AG09309 (cell line): ENCODE results near the gene BMPER.

Experiments used
- DNase-seq: peaks from one replicate; pipeline ENCODE4 v3.0.0-alpha.2; 2010; ENCODE audit warnings: low read depth
- H3K4me3 ChIP-seq: 2 replicates; pipeline ENCODE4 v1.5.1; 2011; ENCODE audit warnings: mild to moderate bottlenecking, low read depth, low read length, moderate library complexity; ENCODE audit not compliant: control insufficient read depth
- TF ChIP-seq, protein P1 (sequence below): IDR thresholded peaks from 2 replicates; pipeline ENCODE4 v1.5.1; 2011; ENCODE audit warnings: mild to moderate bottlenecking, low read depth, low read length, inconsistent platforms; ENCODE audit not compliant: insufficient read depth, control insufficient read depth; ENCODE audit errors: missing control alignments

Gene BMPER

DNA sequence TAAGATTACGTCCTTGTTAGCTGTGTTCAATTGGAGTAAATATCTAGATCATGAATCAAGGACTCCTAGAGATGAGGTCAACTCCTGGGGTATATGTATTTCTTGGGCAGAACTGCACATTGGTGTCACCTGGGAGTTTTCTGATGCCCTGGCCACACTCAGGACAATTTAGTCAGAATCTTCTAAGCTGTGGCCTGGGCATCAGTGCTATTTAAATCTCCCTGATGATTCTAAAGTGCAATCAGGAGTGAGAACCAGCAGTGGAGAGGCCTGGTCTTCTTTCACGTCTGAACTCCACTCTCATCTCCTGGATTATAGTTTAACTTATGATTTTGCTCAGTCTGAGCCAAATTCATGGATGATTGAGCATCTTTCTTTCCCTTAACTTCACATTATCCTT, 218.0 kb downstream of the BMPER start:
- no peak overlapping the region for H3K4me3 ChIP-seq
- no peak for DNase-seq
- TF ChIP-seq, protein P1, sequence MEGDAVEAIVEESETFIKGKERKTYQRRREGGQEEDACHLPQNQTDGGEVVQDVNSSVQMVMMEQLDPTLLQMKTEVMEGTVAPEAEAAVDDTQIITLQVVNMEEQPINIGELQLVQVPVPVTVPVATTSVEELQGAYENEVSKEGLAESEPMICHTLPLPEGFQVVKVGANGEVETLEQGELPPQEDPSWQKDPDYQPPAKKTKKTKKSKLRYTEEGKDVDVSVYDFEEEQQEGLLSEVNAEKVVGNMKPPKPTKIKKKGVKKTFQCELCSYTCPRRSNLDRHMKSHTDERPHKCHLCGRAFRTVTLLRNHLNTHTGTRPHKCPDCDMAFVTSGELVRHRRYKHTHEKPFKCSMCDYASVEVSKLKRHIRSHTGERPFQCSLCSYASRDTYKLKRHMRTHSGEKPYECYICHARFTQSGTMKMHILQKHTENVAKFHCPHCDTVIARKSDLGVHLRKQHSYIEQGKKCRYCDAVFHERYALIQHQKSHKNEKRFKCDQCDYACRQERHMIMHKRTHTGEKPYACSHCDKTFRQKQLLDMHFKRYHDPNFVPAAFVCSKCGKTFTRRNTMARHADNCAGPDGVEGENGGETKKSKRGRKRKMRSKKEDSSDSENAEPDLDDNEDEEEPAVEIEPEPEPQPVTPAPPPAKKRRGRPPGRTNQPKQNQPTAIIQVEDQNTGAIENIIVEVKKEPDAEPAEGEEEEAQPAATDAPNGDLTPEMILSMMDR: no peak

- TF ChIP-seq, protein P1: no peak
- H3K4me3 ChIP-seq: no peak overlapping the region
- no peak for DNase-seq
Observed at GRCh38 chr7:34124765-34125164, 219.4 kb downstream of the BMPER start.

DNA sequence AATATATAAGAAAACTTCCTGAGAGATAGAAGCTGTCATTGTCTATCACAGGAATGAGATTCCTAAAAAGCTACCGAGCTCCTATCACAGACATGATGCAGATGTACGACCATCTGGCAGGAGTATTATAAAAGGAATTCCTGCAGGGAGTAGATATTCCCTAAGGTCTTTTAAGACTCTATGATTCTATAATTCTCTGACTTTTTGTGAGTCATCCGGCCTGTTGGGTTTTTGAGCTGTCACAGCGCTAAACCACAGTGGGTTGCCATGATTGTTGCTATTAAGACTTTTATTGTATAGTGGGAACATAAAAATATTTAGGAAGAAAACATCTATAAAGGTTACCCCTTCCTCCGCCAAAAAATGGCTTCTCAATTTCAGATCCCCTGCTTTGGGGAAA, 223.4 kb downstream of the BMPER start:
- DNase-seq: peak; percentile 60
- TF ChIP-seq, protein P1: no peak

GRCh38 chr7:34130558-34131295, 225.4 kb downstream of the BMPER start:
- DNase-seq: no peak
- TF ChIP-seq, protein P1: no peak

More for the DNA sequence above, 223.4 kb downstream of the BMPER start:
- no peak overlapping the region for H3K4me3 ChIP-seq

DNA sequence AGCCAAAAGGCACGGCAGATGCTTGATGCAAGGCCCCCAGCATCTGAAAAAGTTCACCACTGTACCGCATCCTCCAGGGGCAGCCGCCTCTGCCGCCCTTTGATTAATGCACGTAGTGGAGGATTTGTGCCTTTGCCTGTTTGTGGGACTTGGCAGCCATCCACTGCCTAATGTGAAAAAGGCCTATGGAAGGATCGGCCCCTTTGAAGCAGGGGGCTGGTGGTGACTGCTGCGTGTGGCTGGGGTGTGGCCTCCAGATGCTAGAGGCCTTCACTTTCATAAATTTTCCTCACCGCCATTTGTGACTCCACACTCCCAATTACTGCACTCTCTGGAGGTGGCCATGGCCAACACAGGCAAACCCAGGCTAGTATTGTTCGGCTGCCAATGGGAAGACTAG, 226.0 kb downstream of the BMPER start:
- H3K4me3 ChIP-seq: no peak overlapping the region
- TF ChIP-seq, protein P1: no peak
- no peak for DNase-seq

More at GRCh38 chr7:34130558-34131295, 225.4 kb downstream of the BMPER start:
- H3K4me3 ChIP-seq: no peak overlapping the region

DNA sequence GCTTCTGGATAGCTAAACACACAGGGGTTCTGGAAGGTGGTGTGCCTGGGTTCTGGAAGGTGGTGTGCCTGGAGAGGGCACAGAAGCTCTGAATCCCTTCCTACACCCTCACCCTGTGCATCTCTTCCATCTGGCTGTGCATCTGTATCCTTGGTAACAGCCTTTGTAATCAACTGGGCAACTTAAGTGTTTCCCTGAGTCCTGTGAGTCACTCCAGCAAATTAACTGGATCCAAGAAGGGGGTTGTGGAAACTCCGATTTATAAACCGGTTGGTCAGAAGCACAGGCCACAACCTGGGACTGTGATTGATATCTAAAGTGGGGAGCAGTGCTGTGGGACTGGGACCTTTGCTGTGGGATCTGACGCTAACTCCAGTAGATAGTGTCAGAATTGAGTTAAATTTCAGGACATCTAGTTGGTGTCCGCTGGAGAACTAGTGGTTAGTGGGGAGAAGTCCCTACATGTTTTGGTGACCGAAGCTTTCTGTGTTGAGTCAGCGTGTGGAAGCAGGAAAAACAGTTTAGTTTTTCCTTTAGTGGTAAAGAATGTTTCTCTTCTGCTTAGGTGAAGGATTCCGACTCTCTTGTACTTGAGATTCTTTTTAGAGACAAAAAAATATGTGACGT, 228.1 kb downstream of the BMPER start:
- peak; percentile 88 for DNase-seq
- TF ChIP-seq, protein P1: no peak
- H3K4me3 ChIP-seq: no peak overlapping the region
